H9 (cell line): ENCODE measurements around the gene SPHK2. TPM values are rescaled to one million over a fixed set of nuclear protein-coding genes. Genes with fewer than 3 reads are reported as not detected.

Experiments
- DNase-seq: peaks from one replicate; pipeline ENCODE4 v3.0.0-alpha.2; 2017
- H2AFZ ChIP-seq: one replicate; pipeline ENCODE4 v1.6.1; 2013; ENCODE audit warnings: mild to moderate bottlenecking, low read length, control low read depth, moderate library complexity
- H2AK5ac ChIP-seq: 2 replicates; pipeline ENCODE4 v1.6.1; 2013; ENCODE audit warnings: low read length, control low read depth, mixed read lengths; ENCODE audit not compliant: insufficient read length
- H2BK120ac ChIP-seq: one replicate; pipeline ENCODE4 v1.6.1; 2013; ENCODE audit warnings: low read depth, mild to moderate bottlenecking, low read length, control low read depth, inconsistent platforms; ENCODE audit not compliant: poor library complexity, severe bottlenecking
- H2BK12ac ChIP-seq: 2 replicates; pipeline ENCODE4 v1.6.1; 2013; ENCODE audit warnings: low read length, control low read depth, mixed read lengths, low read depth; ENCODE audit not compliant: insufficient read length
- H2BK15ac ChIP-seq: 2 replicates; pipeline ENCODE4 v1.6.1; 2013; ENCODE audit warnings: low read depth, low read length, control low read depth
- H2BK20ac ChIP-seq: one replicate; pipeline ENCODE4 v1.6.1; 2013; ENCODE audit warnings: low read depth, mild to moderate bottlenecking, low read length, control low read depth, inconsistent platforms; ENCODE audit not compliant: poor library complexity, severe bottlenecking
- H2BK5ac ChIP-seq: 2 replicates; pipeline ENCODE4 v1.6.1; 2013; ENCODE audit warnings: low read length, control low read depth, mixed read lengths; ENCODE audit not compliant: insufficient read length
- H3K14ac ChIP-seq: 2 replicates; pipeline ENCODE4 v1.6.1; 2013; ENCODE audit warnings: low read length, control low read depth; ENCODE audit not compliant: insufficient read depth
- H3K18ac ChIP-seq: 2 replicates; pipeline ENCODE4 v1.6.1; 2013; ENCODE audit warnings: low read depth, mild to moderate bottlenecking, mixed read lengths, low read length, control low read depth; ENCODE audit not compliant: insufficient read length
- H3K23ac ChIP-seq: 2 replicates; pipeline ENCODE4 v1.6.1; 2013; ENCODE audit warnings: low read length, control low read depth, mixed read lengths, low read depth; ENCODE audit not compliant: insufficient read length
- H3K23me2 ChIP-seq: 2 replicates; pipeline ENCODE4 v1.6.1; 2013; ENCODE audit warnings: low read depth, mild to moderate bottlenecking, mixed read lengths, low read length, control low read depth; ENCODE audit not compliant: insufficient read length, poor library complexity, severe bottlenecking
- H3K27ac ChIP-seq: 2 replicates; pipeline ENCODE4 v1.5.1; 2013; ENCODE audit warnings: low read length, control low read depth, mixed read lengths, low read depth; ENCODE audit not compliant: insufficient read length
- H3K27me3 ChIP-seq: 2 replicates; pipeline ENCODE4 v1.6.1; 2013; ENCODE audit warnings: low read length, control low read depth, inconsistent platforms; ENCODE audit not compliant: insufficient read depth
- H3K4ac ChIP-seq: 2 replicates; pipeline ENCODE4 v1.6.1; 2013; ENCODE audit warnings: low read depth, mild to moderate bottlenecking, control low read depth, inconsistent platforms, low read length, moderate library complexity
- H3K4me1 ChIP-seq: 2 replicates; pipeline ENCODE4 v1.6.1; 2013; ENCODE audit warnings: low read length, control low read depth, inconsistent platforms; ENCODE audit not compliant: insufficient read depth
- H3K4me2 ChIP-seq: 2 replicates; pipeline ENCODE4 v1.6.1; 2013; ENCODE audit warnings: low read length, control low read depth, mixed read lengths; ENCODE audit not compliant: insufficient read length, insufficient read depth
- H3K56ac ChIP-seq: 2 replicates; pipeline ENCODE4 v1.6.1; 2013; ENCODE audit warnings: low read depth, mild to moderate bottlenecking, mixed read lengths, low read length, control low read depth; ENCODE audit not compliant: insufficient read length
- H3K79me1 ChIP-seq: 2 replicates; pipeline ENCODE4 v1.6.1; 2013; ENCODE audit warnings: low read depth, mild to moderate bottlenecking, moderate library complexity, low read length, control low read depth, inconsistent platforms; ENCODE audit not compliant: insufficient read depth, poor library complexity, severe bottlenecking
- H3K79me2 ChIP-seq: 2 replicates; pipeline ENCODE4 v1.6.1; 2013; ENCODE audit warnings: low read length, control low read depth, inconsistent platforms; ENCODE audit not compliant: insufficient read depth
- H3K9ac ChIP-seq: 2 replicates; pipeline ENCODE4 v1.6.1; 2013; ENCODE audit warnings: low read length, control low read depth, mixed read lengths; ENCODE audit not compliant: insufficient read length; ENCODE audit errors: extremely low read depth
- H3K9me3 ChIP-seq: one replicate; pipeline ENCODE4 v1.6.1; 2013; ENCODE audit warnings: low read depth, low read length, inconsistent platforms; ENCODE audit not compliant: control insufficient read depth
- H3T11ph ChIP-seq: one replicate; pipeline ENCODE4 v1.6.1; 2013; ENCODE audit warnings: mild to moderate bottlenecking, low read length, control low read depth, inconsistent platforms
- H4K20me1 ChIP-seq: one replicate; pipeline ENCODE4 v1.6.1; 2013; ENCODE audit not compliant: control insufficient read depth, insufficient read length, insufficient read depth
- H4K5ac ChIP-seq: 2 replicates; pipeline ENCODE4 v1.6.1; 2013; ENCODE audit warnings: low read depth, mild to moderate bottlenecking, mixed read lengths, low read length, control low read depth; ENCODE audit not compliant: insufficient read length
- H4K8ac ChIP-seq: replicated peaks from 2 replicates; pipeline ENCODE4 v1.6.1; 2013; ENCODE audit warnings: low read length, control low read depth, mixed read lengths, low read depth; ENCODE audit not compliant: insufficient read length
- H4K91ac ChIP-seq: 2 replicates; pipeline ENCODE4 v1.6.1; 2013; ENCODE audit warnings: low read depth, mild to moderate bottlenecking, moderate library complexity, mixed read lengths, low read length, control low read depth; ENCODE audit not compliant: insufficient read length
- H3K27ac Mint-ChIP-seq, 3 experiments: 2 replicates in 2 of 3; 3 replicates in 1 of 3; pipeline ENCODE4 v1.8.0; 2020 to 2021; ENCODE audit warnings: mixed read lengths in 3 of 3, mild to moderate bottlenecking in 1 of 3, moderate library complexity in 1 of 3
- H3K27me3 Mint-ChIP-seq: 2 replicates; pipeline ENCODE4 v1.8.0; 2021; ENCODE audit warnings: low read depth, mild to moderate bottlenecking, moderate library complexity, mixed read lengths
- H3K36me3 Mint-ChIP-seq, 3 experiments: 2 replicates in 2 of 3; 3 replicates in 1 of 3; pipeline ENCODE4 v1.8.0; 2020 to 2021; ENCODE audit warnings: low read depth in 3 of 3, mixed read lengths in 3 of 3; ENCODE audit not compliant: insufficient read depth in 1 of 3
- H3K4me1 Mint-ChIP-seq, 2 experiments: 2 replicates each; pipeline ENCODE4 v1.8.0; 2020; ENCODE audit warnings: mixed read lengths in 2 of 2
- H3K4me3 Mint-ChIP-seq, 2 experiments: 2 replicates in 1 of 2; 3 replicates in 1 of 2; pipeline ENCODE4 v1.8.0; 2020 to 2021; ENCODE audit warnings: mild to moderate bottlenecking in 2 of 2, mixed read lengths in 2 of 2, moderate library complexity in 1 of 2
- H3K9me3 Mint-ChIP-seq, 2 experiments: 2 replicates in 1 of 2; 3 replicates in 1 of 2; pipeline ENCODE4 v1.8.0; 2020; ENCODE audit warnings: mild to moderate bottlenecking in 2 of 2, mixed read lengths in 2 of 2, moderate library complexity in 1 of 2
- WGBS: extraction: QIAGEN DNeasy Blood & Tissue Kit; methylation state at CpG from one replicate; pipeline ENCODE4 v1.1.7; 2013; ENCODE audit warnings: missing lambda C conversion rate, low lambda C conversion rate, mixed read lengths; ENCODE audit not compliant: insufficient read length; ENCODE audit errors: extremely low coverage; 5-methylcytosine and 5-hydroxymethylcytosine counted together
- total RNA-seq: library from RNA; stranded (reverse); gene quantifications from 2 replicates; pipeline ENCODE4 v1.2.1, GENCODE V29; 2021
- TF ChIP-seq, protein P1 (sequence below): fragments of 200-600 bp; sonication (generic); conservative IDR thresholded peaks from 3 replicates; pipeline ENCODE4 v1.8.0; 2021; ENCODE audit warnings: antibody characterized with exemption, mild to moderate bottlenecking

The SPHK2 gene
- total RNA-seq, 1 experiment from 2014 or later, result 57.2 TPM

DNA sequence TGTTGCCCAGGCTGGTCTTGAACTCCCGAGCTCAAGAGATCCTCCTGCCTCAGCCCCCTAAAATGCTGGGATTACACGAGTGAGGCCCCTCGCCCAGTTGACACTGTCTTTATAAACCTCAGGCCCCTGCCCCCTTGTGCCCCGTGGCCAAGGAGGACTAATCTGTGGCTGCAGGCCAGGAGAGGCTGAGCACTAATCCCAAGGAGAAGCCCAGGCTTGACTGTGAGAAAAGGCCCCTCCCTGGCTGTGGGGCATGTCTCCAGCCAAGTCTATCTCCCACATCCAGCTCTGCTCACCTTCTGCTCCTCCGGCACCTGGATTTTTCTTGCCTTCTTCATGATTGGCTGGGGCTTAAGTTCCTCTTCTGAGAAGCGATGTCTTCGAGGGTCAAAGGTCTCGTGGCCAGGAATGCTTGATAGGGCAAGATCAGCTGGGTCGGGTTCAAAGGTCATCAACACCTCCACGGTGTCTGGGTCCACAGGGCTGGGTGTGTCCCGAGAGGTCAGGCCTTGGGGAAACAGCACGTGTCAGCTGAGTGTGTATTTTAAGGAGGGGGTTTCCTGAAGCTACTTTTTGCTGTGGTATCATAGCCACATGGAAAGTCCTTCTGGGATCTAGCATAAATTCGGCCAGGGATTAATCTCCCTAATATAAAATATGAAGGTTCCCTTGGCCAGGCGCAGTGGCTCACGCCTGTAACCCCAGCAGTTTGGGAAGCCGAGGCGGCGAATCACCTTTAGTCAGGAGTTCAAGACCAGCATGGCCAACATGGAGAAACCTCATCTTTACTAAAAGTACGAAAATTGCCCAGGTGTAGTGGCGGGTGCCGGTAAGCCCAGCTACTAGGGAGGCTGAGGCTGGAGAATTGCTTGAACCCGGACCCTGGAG lies 14.1 kb downstream of the SPHK2 start:
- Histone ChIP-seq H3K4me2 (no peak overlapping the region), H3K23me2 (peaks cover 32% of the 10 kb centered on the region), H2AK5ac (no peak overlapping the region), H3K79me2 (no peaks in the 10 kb centered on the region), H2BK120ac (no peak overlapping the region), H3K27me3 (no peaks in the 10 kb centered on the region; the same call in 1 of the 2 replicates), H4K91ac (no peak overlapping the region), H3K18ac (no peak overlapping the region), H3K4ac (no peak overlapping the region), H2BK15ac (no peak overlapping the region), H3K56ac (no peak overlapping the region), H3K23ac (no peak overlapping the region), H3T11ph (no peak overlapping the region), H2BK20ac (no peak overlapping the region), H2BK12ac (no peak overlapping the region), H4K8ac (no peak overlapping the region), H3K4me1 (peaks cover 7% of the 10 kb centered on the region; the same call in 1 of the 2 replicates), H3K27ac (no peak overlapping the region), H2BK5ac (no peak overlapping the region), H3K14ac (no peak overlapping the region), H3K79me1 (no peaks in the 10 kb centered on the region), H2AFZ (no peak overlapping the region), H3K9ac (no peak overlapping the region), H3K9me3 (no peaks in the 10 kb centered on the region), H4K5ac (no peak overlapping the region), H4K20me1 (no peaks in the 10 kb centered on the region)
- peaks cover 27 to 48% of the 10 kb centered on the region in 2 experiments for H3K4me1 Mint-ChIP-seq
- no peak for DNase-seq
- H3K27ac Mint-ChIP-seq, result no peak overlapping the region
- WGBS, result no CpG with 5 or more reads among the region's 22 CpGs
- peak overlapping the region in 1 of 2 experiments; percentile 63; a peak in 2 of 5 replicates for H3K4me3 Mint-ChIP-seq
- TF ChIP-seq, protein P1, sequence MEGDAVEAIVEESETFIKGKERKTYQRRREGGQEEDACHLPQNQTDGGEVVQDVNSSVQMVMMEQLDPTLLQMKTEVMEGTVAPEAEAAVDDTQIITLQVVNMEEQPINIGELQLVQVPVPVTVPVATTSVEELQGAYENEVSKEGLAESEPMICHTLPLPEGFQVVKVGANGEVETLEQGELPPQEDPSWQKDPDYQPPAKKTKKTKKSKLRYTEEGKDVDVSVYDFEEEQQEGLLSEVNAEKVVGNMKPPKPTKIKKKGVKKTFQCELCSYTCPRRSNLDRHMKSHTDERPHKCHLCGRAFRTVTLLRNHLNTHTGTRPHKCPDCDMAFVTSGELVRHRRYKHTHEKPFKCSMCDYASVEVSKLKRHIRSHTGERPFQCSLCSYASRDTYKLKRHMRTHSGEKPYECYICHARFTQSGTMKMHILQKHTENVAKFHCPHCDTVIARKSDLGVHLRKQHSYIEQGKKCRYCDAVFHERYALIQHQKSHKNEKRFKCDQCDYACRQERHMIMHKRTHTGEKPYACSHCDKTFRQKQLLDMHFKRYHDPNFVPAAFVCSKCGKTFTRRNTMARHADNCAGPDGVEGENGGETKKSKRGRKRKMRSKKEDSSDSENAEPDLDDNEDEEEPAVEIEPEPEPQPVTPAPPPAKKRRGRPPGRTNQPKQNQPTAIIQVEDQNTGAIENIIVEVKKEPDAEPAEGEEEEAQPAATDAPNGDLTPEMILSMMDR, result no peak
- H3K27me3 Mint-ChIP-seq, result peaks cover 4% of the 10 kb centered on the region
- H3K36me3 Mint-ChIP-seq, result peaks cover 3 to 20% (median 16%) of the 10 kb centered on the region in 3 experiments; a peak in 6 of 7 replicates
- no peaks in the 10 kb centered on the region for H3K9me3 Mint-ChIP-seq
